Mucosa of descending colon (tissue), 3 donors: ENCODE measurements around the gene TMEM114. TPM values are rescaled to one million over a fixed set of nuclear protein-coding genes. Genes with fewer than 3 reads are reported as not detected.

Experiments
- ATAC-seq: fragments of 200-7000 bp; cut with Tn5 transposase; one replicate; pipeline ENCODE4 v1.9.1; 2020; ENCODE audit warnings: mild to moderate bottlenecking, moderate library complexity
- DNase-seq, 3 donors: peaks; one replicate each; pipeline ENCODE4 v3.0.0-alpha.2; 2020
- H3K36me3 ChIP-seq: fragments of 200-600 bp; one replicate; pipeline ENCODE4 v1.8.0; 2021; ENCODE audit warnings: low read depth, mild to moderate bottlenecking
- H3K4me1 ChIP-seq: fragments of 200-600 bp; one replicate; pipeline ENCODE4 v1.8.0; 2021; ENCODE audit warnings: low read depth, mild to moderate bottlenecking
- H3K4me3 ChIP-seq: fragments of 200-600 bp; one replicate; pipeline ENCODE4 v1.8.0; 2021; ENCODE audit warnings: mild to moderate bottlenecking
- H3K9me3 ChIP-seq: fragments of 200-600 bp; one replicate; pipeline ENCODE4 v1.8.0; 2021; ENCODE audit warnings: mild to moderate bottlenecking
- CTCF ChIP-seq: fragments of 200-600 bp; IDR thresholded peaks from one replicate; pipeline ENCODE4 v1.8.0; 2022; ENCODE audit warnings: antibody characterized with exemption, mild to moderate bottlenecking
- intact Hi-C, 2 donors: fragments of 100-400 bp; cut with DNase I in 1 of 2; cut with micrococcal nuclease in 1 of 2; formaldehyde crosslinking; loops; one replicate each; pipeline versions ENCODE4 v1.11.0 to v1.11.1; 2022; cut with DNase I, micrococcal nuclease
- total RNA-seq, 3 donors: library from RNA; stranded (reverse); fragmentation: NEBNext Ultra II Directional in 2 of 3; extraction: Animal tissue kit (Norgen Biotek cat#: 25700) in 2 of 3; gene quantifications; one replicate each; pipeline versions ENCODE4 v1.2.1 to v1.2.4, GENCODE V29; 2021 to 2023
- donor health status: DM: no; HTN: no; CAD: no; lungs with moderate emphysema.
- donor health status: DM: no; HTN: no; CAD: no.
- donor health status: DM: no; HTN: yes; CAD: no.

TMEM114 gene
- total RNA-seq, 3 donors from 2014 or later = 0.60 TPM; not detected in 2

GRCh38 chr16:8620535-8620934 is 30.2 kb upstream of the TMEM114 start:
- intact Hi-C loops = no loop called here

DNA sequence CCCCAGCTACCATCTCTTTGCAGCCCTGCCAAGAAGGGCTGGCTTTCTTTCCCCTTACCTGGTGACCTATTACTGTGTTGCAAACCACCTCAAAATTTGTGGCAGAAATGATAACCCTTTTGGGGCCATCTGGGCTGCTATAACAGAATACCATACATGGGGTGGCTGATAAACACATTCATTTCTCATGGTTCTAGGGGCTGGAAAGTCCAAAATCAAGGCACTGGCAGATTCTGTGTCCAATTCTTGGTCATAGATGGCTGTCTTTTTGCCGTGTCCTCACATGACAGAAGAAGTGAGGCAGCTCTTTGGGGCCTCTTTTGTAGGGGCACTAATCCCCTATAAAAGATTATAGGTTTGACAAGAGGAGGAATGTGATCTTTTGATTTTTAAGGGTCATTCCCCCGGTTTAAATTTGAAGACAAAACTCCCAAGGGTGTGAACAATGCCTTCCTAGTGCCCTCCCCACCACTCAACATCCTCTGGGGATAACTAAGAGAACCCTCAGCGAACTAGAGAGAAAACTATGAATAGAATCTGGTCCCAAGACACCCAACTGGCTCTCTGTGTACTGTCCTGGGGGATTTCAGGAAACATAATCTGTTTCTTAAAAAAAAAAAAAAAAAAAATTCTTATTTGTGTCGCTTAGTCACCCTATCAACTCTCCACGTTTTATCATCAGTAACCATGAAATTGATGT is 29.5 kb upstream of the TMEM114 start:
- no peak for TF ChIP-seq CTCF
- ATAC-seq = no peak
- intact Hi-C loops = no loop called here
- Histone ChIP-seq H3K4me3 (no peak overlapping the region), H3K4me1 (peaks cover 9% of the 10 kb centered on the region), H3K36me3 (no peaks in the 10 kb centered on the region), H3K9me3 (no peaks in the 10 kb centered on the region)
- DNase-seq = no peak

More at GRCh38 chr16:8620535-8620934, 30.2 kb upstream of the TMEM114 start:
- DNase-seq (no peak), ATAC-seq (no peak)
- H3K4me3 ChIP-seq = no peak overlapping the region
- TF ChIP-seq CTCF = no peak
- H3K4me1 ChIP-seq = peaks cover 9% of the 10 kb centered on the region
- H3K36me3 ChIP-seq = no peaks in the 10 kb centered on the region
- H3K9me3 ChIP-seq = no peaks in the 10 kb centered on the region

DNA sequence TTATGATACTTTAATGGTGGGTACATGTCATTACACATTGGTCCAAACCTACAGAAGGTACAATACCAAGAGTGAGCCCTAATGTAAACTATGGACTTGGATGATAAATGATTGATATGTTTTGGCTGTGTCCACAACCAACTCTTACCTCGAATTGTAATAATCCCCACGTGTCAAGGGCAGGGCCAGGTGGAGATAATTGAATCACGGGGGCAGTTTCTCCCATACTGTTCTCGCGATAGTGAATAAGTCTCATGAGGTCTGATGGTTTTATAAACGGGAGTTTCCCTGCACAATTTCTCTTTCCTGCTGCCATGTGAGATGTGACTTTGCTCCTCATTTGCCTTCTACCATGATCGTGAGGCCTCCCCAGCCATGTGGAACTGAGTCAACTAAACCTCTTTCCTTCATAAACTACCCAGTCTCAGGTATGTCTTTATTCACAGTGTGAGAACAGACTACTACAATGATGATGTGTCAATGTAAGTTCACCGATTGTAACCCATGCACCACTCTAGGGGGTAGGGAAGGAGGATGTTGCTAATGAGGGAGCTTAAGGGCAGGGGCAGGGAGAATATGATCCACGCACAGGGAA is 24.2 kb upstream of the TMEM114 start:
- Histone ChIP-seq H3K4me1 (no peaks in the 10 kb centered on the region), H3K9me3 (no peaks in the 10 kb centered on the region), H3K36me3 (no peaks in the 10 kb centered on the region), H3K4me3 (no peak overlapping the region)
- ATAC-seq = no peak
- no peak for TF ChIP-seq CTCF
- DNase-seq = no peak
- intact Hi-C loops = no loop called here

DNA sequence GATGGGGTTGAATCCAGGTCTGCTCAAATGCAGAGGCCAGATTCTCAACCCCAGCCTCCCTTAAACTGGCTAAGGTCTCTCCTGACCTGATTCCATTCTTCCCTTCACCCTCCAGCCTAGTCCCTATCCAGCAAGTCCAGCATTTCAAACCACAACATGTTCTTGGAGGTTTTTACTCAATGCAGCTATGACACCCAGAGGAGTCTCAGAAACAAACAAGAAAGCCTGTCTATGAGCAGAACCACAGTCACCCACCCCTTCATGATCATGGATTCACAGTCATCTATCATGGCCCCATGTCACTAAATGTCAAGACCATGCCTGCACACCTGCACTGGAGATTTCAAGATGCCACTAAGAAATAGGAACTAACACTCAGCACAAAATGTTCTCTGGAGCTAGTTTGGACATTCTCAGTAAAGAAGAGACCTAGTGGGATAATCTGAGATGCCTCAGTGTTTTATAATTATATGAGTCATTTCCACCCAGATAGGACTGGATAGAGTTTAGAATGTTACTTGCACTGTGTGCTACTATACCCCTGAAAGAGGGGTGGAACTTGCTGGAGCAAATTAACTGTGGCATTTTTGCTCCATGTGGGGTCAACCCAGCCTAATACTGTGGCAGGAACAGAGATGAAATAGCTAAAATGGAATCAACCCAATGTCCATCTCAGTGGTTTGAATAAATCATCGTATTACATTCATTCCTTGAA is 21.7 kb upstream of the TMEM114 start:
- ATAC-seq (no peak), DNase-seq (no peak)
- intact Hi-C loops = no loop called here
- Histone ChIP-seq H3K9me3 (no peaks in the 10 kb centered on the region), H3K36me3 (no peaks in the 10 kb centered on the region), H3K4me1 (no peaks in the 10 kb centered on the region), H3K4me3 (no peak overlapping the region)
- TF ChIP-seq CTCF = no peak

- Histone ChIP-seq H3K4me1 (no peaks in the 10 kb centered on the region), H3K36me3 (no peaks in the 10 kb centered on the region), H3K9me3 (no peaks in the 10 kb centered on the region), H3K4me3 (no peak overlapping the region)
- no peak for TF ChIP-seq CTCF
- DNase-seq (no peak), ATAC-seq (no peak)
- intact Hi-C loops = no loop called here
Measured at GRCh38 chr16:8611122-8611521, 20.8 kb upstream of the TMEM114 start.
